GM12878 (cell line): ENCODE results near the gene BRSK2. TPM values are rescaled to one million over a fixed set of nuclear protein-coding genes. Genes with fewer than 3 reads are reported as not detected.

ENCODE experiments used
- ATAC-seq: fragments of 200-7000 bp; cut with Tn5 transposase; 3 replicates; pipeline ENCODE4 v1.9.1; 2020; ENCODE audit warnings: mild to moderate bottlenecking, moderate library complexity
- BruUV-seq: library from RNA; stranded (reverse); fragments of 400-500 nt; replicated peaks from 2 replicates; lab custom pipeline; 2021; lab: Mats Ljungman, UMichigan
- CTCF ChIA-PET: fragments of 300-600 bp; sonication (Branson Sonifier 250); formaldehyde crosslinking; extraction: SDS; loops from one replicate; lab custom pipeline; 2021; ENCODE audit warnings: inconsistent platforms; lab: Yijun Ruan, JAX
- POLR2A ChIA-PET: fragments of 350-600 bp; formaldehyde crosslinking; extraction: SDS; loops from one replicate; lab custom pipeline; 2021; ENCODE audit warnings: inconsistent platforms; lab: Charles Lee
- RAD21 ChIA-PET: fragments of 300-600 bp; sonication (Branson Sonifier 250); formaldehyde crosslinking; loops from one replicate; lab custom pipeline; 2023; ENCODE audit warnings: antibody characterized with exemption; ENCODE audit not compliant: unreplicated experiment; lab: Charles Lee
- SMC1A ChIA-PET: fragments of 300-600 bp; sonication (Branson Sonifier 250); formaldehyde crosslinking; loops from one replicate; lab custom pipeline; 2023; ENCODE audit not compliant: unreplicated experiment, uncharacterized antibody; lab: Charles Lee
- DNase-seq: peaks from one replicate; pipeline ENCODE4 v3.0.0-alpha.2; 2011; ENCODE audit warnings: low read depth, low spot score
- FAIRE-seq: peaks from 3 replicates; lab custom pipeline; 2011; peaks lifted over from hg19 to GRCh38; lab: Jason Lieb, UNC
- H2AFZ ChIP-seq: 2 replicates; pipeline ENCODE4 v1.6.0; 2011; ENCODE audit warnings: low read depth, low read length, control low read depth; ENCODE audit not compliant: control insufficient read depth
- H3K27ac ChIP-seq: 2 replicates; pipeline ENCODE4 v1.5.1; 2011; ENCODE audit warnings: control low read depth; ENCODE audit not compliant: control insufficient read depth, insufficient read depth
- H3K27me3 ChIP-seq, 2 experiments: replicated peaks in 1 of 2; 2 replicates each; pipeline versions ENCODE4 v1.6.0 to v1.6.1; 2011; ENCODE audit warnings: low read length in 1 of 2; ENCODE audit not compliant: control insufficient read depth in 2 of 2, insufficient read depth in 2 of 2
- H3K36me3 ChIP-seq, 2 experiments: 2 replicates each; pipeline ENCODE4 v1.5.1; 2011; ENCODE audit warnings: low read length in 1 of 2; ENCODE audit not compliant: control insufficient read depth in 2 of 2, insufficient read depth in 2 of 2
- H3K4me1 ChIP-seq: 2 replicates; pipeline ENCODE4 v1.6.1; 2011; ENCODE audit warnings: mild to moderate bottlenecking, low read length, moderate library complexity, mixed read lengths; ENCODE audit not compliant: control insufficient read depth, insufficient read depth
- H3K4me2 ChIP-seq: 2 replicates; pipeline ENCODE4 v1.6.0; 2011; ENCODE audit warnings: control low read depth; ENCODE audit not compliant: control insufficient read depth, insufficient read depth
- H3K4me3 ChIP-seq: fragments of 200-600 bp; sonication (generic); 2 replicates; pipeline ENCODE4 v1.5.1; 2016
- H3K79me2 ChIP-seq: 2 replicates; pipeline ENCODE4 v1.6.0; 2011; ENCODE audit warnings: low read length; ENCODE audit not compliant: control insufficient read depth, insufficient read depth
- H3K9ac ChIP-seq: 2 replicates; pipeline ENCODE4 v1.8.0; 2011; ENCODE audit warnings: low read length, control low read depth, mixed read lengths; ENCODE audit not compliant: control insufficient read depth, insufficient read depth
- H3K9me3 ChIP-seq: replicated peaks from 3 replicates; pipeline ENCODE4 v1.5.1; 2011; ENCODE audit warnings: mild to moderate bottlenecking, low read length; ENCODE audit not compliant: control insufficient read depth, insufficient read depth
- H4K20me1 ChIP-seq: 2 replicates; pipeline ENCODE4 v1.6.0; 2011; ENCODE audit not compliant: control insufficient read depth, insufficient read depth
- ATF3 ChIP-seq: IDR thresholded peaks from 2 replicates; pipeline ENCODE4 v1.6.1; 2011; ENCODE audit warnings: low read depth, mild to moderate bottlenecking, low read length, moderate library complexity, borderline replicate concordance; ENCODE audit errors: extremely low read depth
- ESRRA ChIP-seq: IDR thresholded peaks from 2 replicates; pipeline ENCODE4 v1.6.1; 2012; ENCODE audit warnings: mild to moderate bottlenecking, low read length, improper control_type of control experiment
- HCFC1 ChIP-seq: fragments of 150-350 bp; IDR thresholded peaks from 2 replicates; pipeline ENCODE4 v1.6.1; 2014; ENCODE audit warnings: low read length
- HSF1 ChIP-seq: fragments of 150-350 bp; IDR thresholded peaks from 2 replicates; pipeline ENCODE4 v1.6.1; 2014; ENCODE audit warnings: mild to moderate bottlenecking, low read depth, low read length
- MTA3 ChIP-seq: IDR thresholded peaks from 2 replicates; pipeline ENCODE4 v1.6.1; 2012; ENCODE audit warnings: low read length, inconsistent platforms, borderline replicate concordance
- NR2C2 ChIP-seq: IDR thresholded peaks from 2 replicates; pipeline ENCODE4 v1.6.1; 2011; ENCODE audit warnings: borderline replicate concordance, low read depth; ENCODE audit not compliant: control insufficient read depth, insufficient read length
- PML ChIP-seq: IDR thresholded peaks from 2 replicates; pipeline ENCODE4 v1.6.1; 2012; ENCODE audit warnings: low read length, inconsistent platforms
- RUNX3 ChIP-seq: IDR thresholded peaks from 2 replicates; pipeline ENCODE4 v1.6.1; 2012; ENCODE audit warnings: low read length, inconsistent platforms
- SIX5 ChIP-seq: IDR thresholded peaks from 2 replicates; pipeline ENCODE4 v1.6.1; 2011; ENCODE audit warnings: mild to moderate bottlenecking, low read depth, low read length, moderate library complexity; ENCODE audit not compliant: severe bottlenecking
- SREBF1 ChIP-seq: IDR thresholded peaks from 2 replicates; pipeline ENCODE4 v1.6.1; 2012; ENCODE audit warnings: mild to moderate bottlenecking, low read length
- TCF12 ChIP-seq: IDR thresholded peaks from 2 replicates; pipeline ENCODE4 v1.6.1; 2011; ENCODE audit warnings: low read depth, mild to moderate bottlenecking, low read length
- USF2 ChIP-seq: IDR thresholded peaks from 2 replicates; pipeline ENCODE4 v1.6.1; 2011; ENCODE audit warnings: low read depth, low read length, improper control_type of control experiment, borderline replicate concordance
- ZBTB11 ChIP-seq: fragments of 450-650 bp; formaldehyde crosslinking; IDR thresholded peaks from 2 replicates; pipeline ENCODE4 v1.5.0; 2022; ENCODE audit warnings: mild to moderate bottlenecking, missing genetic modification characterization
- WGBS: methylation state at CpG from one replicate; pipeline ENCODE4 v1.1.6; 2016; ENCODE audit warnings: low lambda C conversion rate; ENCODE audit not compliant: insufficient replicate concordance, insufficient coverage; ENCODE audit errors: missing lambda C conversion rate; 5-methylcytosine and 5-hydroxymethylcytosine counted together
- in situ Hi-C: fragments of 300-500 bp; cut with MboI; formaldehyde crosslinking; loops from 9 replicates; pipeline ENCODE4 v1.14.3; 2018; ENCODE audit warnings: mixed read lengths
- intact Hi-C: fragments of 100-400 bp; cut with micrococcal nuclease; formaldehyde crosslinking; loops from one replicate; pipeline ENCODE4 v1.14.2; 2022; ENCODE audit not compliant: unreplicated experiment
- polyA plus RNA-seq, 11 experiments: library from polyadenylated mRNA; depleted of rRNA in 4 of 11; unstranded in 6 of 11; stranded (reverse) in 5 of 11; fragments of >200 nt; fragmentation: Nextera tagmentation in 4 of 11; fragmentation: Illumina TruSeq in 1 of 11; extraction: Ambion mirVana in 4 of 11; extraction: Trizol in 1 of 11; gene quantifications; 1 replicate in 1 of 11; 2 replicates in 10 of 11; pipeline versions ENCODE4 v1.2.1 to v1.2.3, GENCODE V29; 2011 to 2016; ENCODE audit warnings: inconsistent platforms in 2 of 11, missing spikeins in 2 of 11, low read depth in 1 of 11
- total RNA-seq, 4 experiments: library from RNA; depleted of rRNA in 3 of 4; stranded (reverse); fragments of >200 nt in 3 of 4; fragmentation: Illumina TruSeq in 1 of 4; extraction: Trizol in 1 of 4; gene quantifications; 2 replicates each; pipeline versions ENCODE4 v1.2.1 to v1.2.3, GENCODE V29; 2013 to 2021

The BRSK2 gene
- total and polyA plus RNA-seq, 10 of the 15 experiments (the other 5 are each of a cell fraction or from before 2014, with no cell fraction given), result 0.13 TPM; not detected in 9

GRCh38 chr11:1419811-1420210 lies 30.1 kb downstream of the BRSK2 start:
- intact Hi-C loops (no loop called here), in situ Hi-C loops (no loop called here)
- RAD21 ChIA-PET, result no interaction called here
- SMC1A ChIA-PET, result no interaction called here
- no peak for DNase-seq
- no TSS peak for BruUV-seq
- H2AFZ ChIP-seq, result no peak overlapping the region
- ATAC-seq, result no peak
- no peaks in the 10 kb centered on the region for H3K27me3 ChIP-seq
- peaks cover 8% of the 10 kb centered on the region; the same call in 2 of the 3 replicates for H3K9me3 ChIP-seq
- H3K79me2 ChIP-seq, result no peaks in the 10 kb centered on the region
- H3K27ac ChIP-seq, result no peak overlapping the region
- H3K4me1 ChIP-seq, result no peaks in the 10 kb centered on the region
- CTCF ChIA-PET, result no interaction called here
- H3K9ac ChIP-seq, result no peak overlapping the region
- H4K20me1 ChIP-seq, result no peaks in the 10 kb centered on the region
- H3K4me2 ChIP-seq, result no peak overlapping the region
- H3K36me3 ChIP-seq, result no peaks in the 10 kb centered on the region
- H3K4me3 ChIP-seq, result no peak overlapping the region
- no peak for FAIRE-seq
- 71% methylated on average over 17 of the region's 17 CpGs for WGBS
- POLR2A ChIA-PET, result no interaction called here
- TF ChIP-seq SIX5 (no peak), MTA3 (no peak), USF2 (no peak), TCF12 (no peak), HCFC1 (no peak), PML (no peak), ZBTB11 (CRISPR knock-in tag) (no peak), HSF1 (no peak), ATF3 (no peak), ESRRA (no peak), NR2C2 (no peak), RUNX3 (no peak), SREBF1 (no peak)
